Keratinocyte (primary cell): Measurements from ENCODE around the gene HSD17B14.

Source experiments
- CTCF ChIP-seq, 3 experiments: IDR thresholded peaks in 1 of 3; conservative IDR thresholded peaks in 1 of 3; optimal IDR thresholded peaks in 1 of 3; 2 replicates in 2 of 3; 3 replicates in 1 of 3; pipeline versions ENCODE3 to v1.5.1; 2011; ENCODE audit warnings: low read length in 3 of 3, mild to moderate bottlenecking in 3 of 3, moderate library complexity in 2 of 3, control low read depth in 1 of 3, inconsistent platforms in 1 of 3; ENCODE audit not compliant: insufficient read depth in 2 of 3; ENCODE audit errors: extremely low read depth in 1 of 3
- EZH2 ChIP-seq: IDR thresholded peaks from one replicate; pipeline ENCODE4 v1.6.1; 2012; ENCODE audit warnings: inconsistent platforms, mild to moderate bottlenecking, low read length, moderate library complexity

DNA sequence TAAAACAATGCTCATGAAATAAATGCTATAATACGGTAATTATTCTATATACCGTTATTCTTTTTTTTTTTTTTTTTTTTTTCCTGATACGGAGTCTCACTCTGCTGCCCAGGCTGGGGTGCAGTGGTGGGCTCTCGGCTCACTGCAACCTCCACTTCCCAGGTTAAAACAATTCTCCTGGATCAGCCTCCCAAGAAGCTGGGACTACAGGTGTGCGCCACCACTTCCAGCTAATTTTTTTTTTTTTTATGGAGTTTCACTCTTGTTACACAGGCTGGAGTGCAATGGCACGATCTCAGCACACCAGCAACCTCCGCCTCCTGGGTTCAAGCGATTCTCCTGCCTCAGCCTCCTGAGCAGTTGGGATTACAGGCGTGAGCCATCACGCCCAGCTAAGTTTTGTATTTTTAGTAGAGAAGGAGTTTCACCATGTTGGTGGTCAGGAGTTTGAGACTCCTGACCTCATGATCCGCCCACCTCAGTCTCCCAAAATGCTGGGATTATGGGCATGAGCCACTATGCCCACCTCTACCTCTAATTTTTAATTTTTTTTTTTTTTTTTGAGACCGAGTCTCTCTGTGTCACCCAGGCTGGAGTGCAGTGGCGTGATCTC is 42.8 kb upstream of the HSD17B14 start:
- TF ChIP-seq CTCF (optimal IDR thresholded peaks at IDR 0.05 in 1 of 3, IDR thresholded peaks at IDR 0.05 in 1 of 3, conservative IDR thresholded peaks at IDR 0.05 in 1 of 3; ENCODE audit: extremely low read depth in 1 of 3, insufficient read depth in 2 of 3, low read length in 3 of 3), result no peak
- TF ChIP-seq EZH2, result no peak
